OCI-LY7 (cell line): ENCODE measurements around the gene RPL39. TPM values are rescaled to one million over a fixed set of nuclear protein-coding genes. Genes with fewer than 3 reads are reported as not detected.

ENCODE experiments used
- BruUV-seq: library from RNA; stranded (reverse); fragments of 400-500 nt; replicated peaks from 2 replicates; lab custom pipeline; 2021; lab: Mats Ljungman, UMichigan
- CTCF ChIA-PET: fragments of 300-600 bp; sonication (Branson Sonifier 250); formaldehyde crosslinking; loops from one replicate; lab custom pipeline; 2022; ENCODE audit warnings: antibody characterized with exemption; ENCODE audit not compliant: unreplicated experiment; lab: Charles Lee
- POLR2A ChIA-PET: fragments of 300-600 bp; sonication (Branson Sonifier 250); formaldehyde crosslinking; loops from one replicate; lab custom pipeline; 2022; ENCODE audit warnings: antibody characterized with exemption; lab: Charles Lee
- DNase-seq: peaks from one replicate; pipeline ENCODE4 v3.0.0-alpha.2; 2015; ENCODE audit warnings: low spot score
- H2AFZ ChIP-seq: fragments of 200-600 bp; sonication (generic), shearing (Covaris generic); 2 replicates; pipeline ENCODE4 v1.6.1; 2014; ENCODE audit warnings: mild to moderate bottlenecking, antibody characterized with exemption, low read length, moderate library complexity
- H3K27ac ChIP-seq: fragments of 200-600 bp; sonication (generic); 2 replicates; pipeline ENCODE4 v1.5.1; 2014; ENCODE audit warnings: mixed run types, low read depth, mild to moderate bottlenecking, moderate library complexity, low read length, inconsistent platforms; ENCODE audit not compliant: poor library complexity, severe bottlenecking
- H3K36me3 ChIP-seq: fragments of 200-600 bp; sonication (generic); 2 replicates; pipeline ENCODE4 v1.6.1; 2014; ENCODE audit warnings: mild to moderate bottlenecking, antibody characterized with exemption, low read length, moderate library complexity, mixed read lengths; ENCODE audit not compliant: insufficient read depth
- H3K4me1 ChIP-seq: fragments of 200-600 bp; sonication (generic); 2 replicates; pipeline ENCODE4 v1.5.1; 2014; ENCODE audit warnings: mild to moderate bottlenecking, low read length; ENCODE audit not compliant: insufficient read depth, poor library complexity, severe bottlenecking
- H3K4me2 ChIP-seq: fragments of 200-600 bp; sonication (generic); 2 replicates; pipeline ENCODE4 v1.6.1; 2014; ENCODE audit warnings: mild to moderate bottlenecking, low read length
- H3K4me3 ChIP-seq: fragments of 200-600 bp; sonication (generic); 2 replicates; pipeline ENCODE4 v1.5.1; 2014; ENCODE audit warnings: mild to moderate bottlenecking, low read depth, low read length; ENCODE audit not compliant: poor library complexity, severe bottlenecking
- H3K79me2 ChIP-seq: fragments of 200-600 bp; sonication (generic); 2 replicates; pipeline ENCODE4 v1.6.1; 2016; ENCODE audit warnings: low read depth, mild to moderate bottlenecking, low read length, moderate library complexity, mixed read lengths; ENCODE audit not compliant: insufficient read depth
- H3K9me2 ChIP-seq: fragments of 200-600 bp; sonication (generic); 2 replicates; pipeline ENCODE4 v1.6.1; 2016; ENCODE audit warnings: mild to moderate bottlenecking, low read length, mixed read lengths; ENCODE audit not compliant: insufficient read depth
- H3K9me3 ChIP-seq: fragments of 200-600 bp; sonication (generic); 2 replicates; pipeline ENCODE4 v1.6.1; 2014; ENCODE audit warnings: mild to moderate bottlenecking, mixed run types, low read length, mixed read lengths
- H4K20me1 ChIP-seq: fragments of 200-600 bp; sonication (generic); 2 replicates; pipeline ENCODE4 v1.6.1; 2014; ENCODE audit warnings: mild to moderate bottlenecking, antibody characterized with exemption, low read length, moderate library complexity, mixed read lengths; ENCODE audit not compliant: insufficient read depth
- CTCF ChIP-seq: fragments of 200-600 bp; sonication (generic); conservative IDR thresholded peaks from 2 replicates; pipeline ENCODE4 v1.5.1; 2014; ENCODE audit warnings: mild to moderate bottlenecking, antibody characterized with exemption, low read length, moderate library complexity, mixed read lengths
- EZH2phosphoT487 ChIP-seq: fragments of 200-600 bp; sonication (generic); IDR thresholded peaks from 2 replicates; pipeline ENCODE4 v1.6.1; 2018; ENCODE audit warnings: low read depth, borderline replicate concordance, mild to moderate bottlenecking, mixed run types, antibody characterized with exemption, low read length, moderate library complexity, mixed read lengths
- intact Hi-C: fragments of 100-400 bp; cut with micrococcal nuclease; formaldehyde crosslinking; loops from one replicate; pipeline ENCODE4 v1.10.0; 2022; ENCODE audit not compliant: unreplicated experiment
- total RNA-seq, 2 experiments: library from RNA; depleted of rRNA in 1 of 2; stranded (reverse); fragments of >200 nt in 1 of 2; shearing (Covaris generic) in 1 of 2; gene quantifications; 2 replicates each; pipeline ENCODE4 v1.2.3, GENCODE V29; 2014 to 2022

Gene RPL39
- total RNA-seq, 2 experiments from 2014 or later = 2,070 to 2,118 TPM

DNA sequence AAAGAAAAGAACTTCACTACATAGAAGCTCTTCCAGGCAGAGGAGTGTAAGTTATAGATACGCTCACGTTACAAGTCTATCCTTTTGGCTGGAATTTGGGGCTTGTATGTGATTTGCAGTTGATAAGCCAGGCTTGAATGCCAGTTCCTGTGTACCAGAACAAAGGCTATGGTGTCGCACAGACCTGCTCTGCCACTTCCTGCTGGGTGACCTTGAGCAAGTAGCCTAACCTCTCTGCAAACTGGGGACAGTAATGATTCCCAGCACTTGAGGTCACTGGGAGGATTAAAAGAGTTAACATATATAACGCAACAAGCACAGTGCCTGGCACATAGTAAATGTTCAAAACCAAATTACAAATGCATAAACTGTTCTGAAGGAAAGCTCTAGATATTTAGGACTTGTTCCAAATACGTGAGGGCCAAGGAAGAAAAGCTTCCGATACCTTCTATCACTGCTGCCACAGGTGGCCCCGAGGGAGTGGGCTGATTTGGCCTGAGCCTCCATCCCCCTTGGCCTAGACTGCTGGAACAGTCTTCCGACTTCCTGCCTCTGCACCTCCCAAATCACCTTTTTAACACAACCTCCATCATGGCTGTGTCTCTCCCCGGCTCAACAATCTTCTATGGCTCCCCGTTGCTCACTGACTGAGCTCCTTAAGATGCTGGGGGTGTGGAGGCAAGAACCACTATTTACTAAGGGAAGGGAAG lies 34.3 kb downstream of the RPL39 start:
- intact Hi-C loops = loop anchor here (10.0 kb wide), 1 partner anchor 152 kb away; the partner anchor contains the start of gene NKRF
- ChIA-PET POLR2A (interaction anchor here (1.0 to 1.6 kb wide), 4 partner anchors 18 to 137 kb away, joined by 4 to 6 read pairs (median 4); partner anchors contain the start of genes RPL39 and SEPTIN6), CTCF (interaction anchor here (0.6 kb wide), 1 partner anchor 156 kb away, joined by 3 read pairs; no protein-coding TSS in a partner anchor)
- peak overlapping the region; percentile 91; the same call in 1 of the 2 replicates for H2AFZ ChIP-seq
- no peak for TF ChIP-seq EZH2phosphoT487
- no peak for TF ChIP-seq CTCF
- no peaks in the 10 kb centered on the region for H4K20me1 ChIP-seq
- peak overlapping the region; percentile 87 for H3K4me2 ChIP-seq
- H3K9me2 ChIP-seq = no peaks in the 10 kb centered on the region
- peaks cover 66% of the 10 kb centered on the region for H3K4me1 ChIP-seq
- peak; percentile 40 for DNase-seq
- no peaks in the 10 kb centered on the region for H3K9me3 ChIP-seq
- peak overlapping the region; percentile 69 for H3K27ac ChIP-seq
- no peaks in the 10 kb centered on the region for H3K79me2 ChIP-seq
- no peak overlapping the region for H3K4me3 ChIP-seq
- H3K36me3 ChIP-seq = no peaks in the 10 kb centered on the region
- no TSS peak for BruUV-seq

- ChIA-PET POLR2A (interaction anchor here (0.8 to 1.5 kb wide), 3 partner anchors 8 to 63 kb away, joined by 3 to 6 read pairs (median 5); partner anchors contain the start of genes RPL39 and SEPTIN6), CTCF (no interaction called here)
- no peak for TF ChIP-seq EZH2phosphoT487
- no peak for TF ChIP-seq CTCF
- no peaks in the 10 kb centered on the region for H3K79me2 ChIP-seq
- peak overlapping the region; percentile 87 for H3K4me2 ChIP-seq
- no peaks in the 10 kb centered on the region for H4K20me1 ChIP-seq
- intact Hi-C loops = loop anchor here (10.0 kb wide), 1 partner anchor 151 kb away; the partner anchor contains the start of gene NKRF
- H2AFZ ChIP-seq = peak overlapping the region; percentile 91; the same call in 1 of the 2 replicates
- H3K9me2 ChIP-seq = no peaks in the 10 kb centered on the region
- peak overlapping the region; percentile 42 for H3K4me3 ChIP-seq
- H3K36me3 ChIP-seq = no peaks in the 10 kb centered on the region
- peak; percentile 60 for DNase-seq
- BruUV-seq = no TSS peak
- H3K9me3 ChIP-seq = no peaks in the 10 kb centered on the region
- H3K27ac ChIP-seq = peak overlapping the region; percentile 69
- H3K4me1 ChIP-seq = peaks cover 66% of the 10 kb centered on the region
Observed at GRCh38 chrX:119755981-119756533, 35.4 kb downstream of the RPL39 start.
